Peyer's patch (tissue), 4 donors: ENCODE data around the gene EPHA5.

Source experiments
- POLR2A ChIP-seq, 2 donors: fragments of 450-650 bp; IDR thresholded peaks; one replicate each; pipeline ENCODE4 v1.5.1; 2017; ENCODE audit warnings: antibody characterized with exemption in 2 of 2, mild to moderate bottlenecking in 2 of 2, moderate library complexity in 2 of 2
- TF ChIP-seq, protein P1 (sequence below), 6 experiments: fragments of 450-650 bp in 4 of 6; fragments of 200-600 bp in 2 of 6; sonication (generic) in 1 of 6; IDR thresholded peaks; one replicate each; pipeline ENCODE4 v1.5.1; 2017 to 2019; ENCODE audit warnings: antibody characterized with exemption in 6 of 6, mild to moderate bottlenecking in 3 of 6, moderate library complexity in 1 of 6

- TF ChIP-seq, protein P1, sequence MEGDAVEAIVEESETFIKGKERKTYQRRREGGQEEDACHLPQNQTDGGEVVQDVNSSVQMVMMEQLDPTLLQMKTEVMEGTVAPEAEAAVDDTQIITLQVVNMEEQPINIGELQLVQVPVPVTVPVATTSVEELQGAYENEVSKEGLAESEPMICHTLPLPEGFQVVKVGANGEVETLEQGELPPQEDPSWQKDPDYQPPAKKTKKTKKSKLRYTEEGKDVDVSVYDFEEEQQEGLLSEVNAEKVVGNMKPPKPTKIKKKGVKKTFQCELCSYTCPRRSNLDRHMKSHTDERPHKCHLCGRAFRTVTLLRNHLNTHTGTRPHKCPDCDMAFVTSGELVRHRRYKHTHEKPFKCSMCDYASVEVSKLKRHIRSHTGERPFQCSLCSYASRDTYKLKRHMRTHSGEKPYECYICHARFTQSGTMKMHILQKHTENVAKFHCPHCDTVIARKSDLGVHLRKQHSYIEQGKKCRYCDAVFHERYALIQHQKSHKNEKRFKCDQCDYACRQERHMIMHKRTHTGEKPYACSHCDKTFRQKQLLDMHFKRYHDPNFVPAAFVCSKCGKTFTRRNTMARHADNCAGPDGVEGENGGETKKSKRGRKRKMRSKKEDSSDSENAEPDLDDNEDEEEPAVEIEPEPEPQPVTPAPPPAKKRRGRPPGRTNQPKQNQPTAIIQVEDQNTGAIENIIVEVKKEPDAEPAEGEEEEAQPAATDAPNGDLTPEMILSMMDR (IDR thresholded peaks at IDR 0.05): no peak
- no peak for TF ChIP-seq POLR2A (IDR thresholded peaks at IDR 0.05)
Observed at GRCh38 chr4:65617416-65617815, 52.9 kb downstream of the EPHA5 start.
